Measurements from ENCODE around the gene AP1S1. TPM values are rescaled to one million over a fixed set of nuclear protein-coding genes. Genes with fewer than 3 reads are reported as not detected.

The AP1S1 gene
- total and polyA plus RNA-seq, 7 experiments from 2014 or later, result 3.3 to 39.4 (median 7.0) TPM

Small RNA genes lying within 50 kb of the gene (microRNA-seq; reads per million reads assigned to microRNA genes)
- gene MIR4653 (ENCODE audit: borderline microRNAs expressed), result not detected

Other genes starting within 250 kb of the AP1S1 start
- gene MUC3A, start 204.9 kb upstream of the AP1S1 start, total RNA-seq, result not detected
- gene MUC3A, start 204.9 kb upstream of the AP1S1 start, polyA plus RNA-seq, result not detected
- gene MUC12, start 184.9 kb upstream of the AP1S1 start, total RNA-seq, result not detected
- not detected for gene MUC12, start 184.9 kb upstream of the AP1S1 start, polyA plus RNA-seq
- gene MUC17, start 134.4 kb upstream of the AP1S1 start, total RNA-seq, result not detected
- gene MUC17, start 134.4 kb upstream of the AP1S1 start, polyA plus RNA-seq, result not detected
- gene TRIM56, start 69.0 kb upstream of the AP1S1 start, total RNA-seq, result 10 to 100 TPM; 49.6 to 72.3 (median 68.0) TPM
- 10 to 100 TPM in 1 of 2 donors, 1 to 10 TPM in 1; 5.3 to 17.0 TPM for gene TRIM56, start 69.0 kb upstream of the AP1S1 start, polyA plus RNA-seq
- gene SERPINE1, start 27.4 kb upstream of the AP1S1 start, total RNA-seq, result under 1 TPM in 3 of 5 experiments, not detected in 2; 0.08 to 0.56 (median 0.36) TPM
- not detected for gene SERPINE1, start 27.4 kb upstream of the AP1S1 start, polyA plus RNA-seq
- gene VGF, start 11.1 kb downstream of the AP1S1 start, total RNA-seq, result under 1 TPM in 1 of 5 experiments, not detected in 4; 0.19 TPM
- gene VGF, start 11.1 kb downstream of the AP1S1 start, polyA plus RNA-seq, result not detected
- gene NAT16, start 25.8 kb downstream of the AP1S1 start, total RNA-seq, result not detected
- gene NAT16, start 25.8 kb downstream of the AP1S1 start, polyA plus RNA-seq, result not detected
- gene MOGAT3, start 46.6 kb downstream of the AP1S1 start, total RNA-seq, result not detected
- gene MOGAT3, start 46.6 kb downstream of the AP1S1 start, polyA plus RNA-seq, result not detected
- gene PLOD3, start 63.1 kb downstream of the AP1S1 start, total RNA-seq, result 10 to 100 TPM; 18.5 to 88.4 (median 44.2) TPM
- gene PLOD3, start 63.1 kb downstream of the AP1S1 start, polyA plus RNA-seq, result 10 to 100 TPM; 15.7 to 25.4 TPM
- 10 to 100 TPM; 32.1 to 72.1 (median 37.6) TPM for gene ZNHIT1, start 63.7 kb downstream of the AP1S1 start, total RNA-seq
- gene ZNHIT1, start 63.7 kb downstream of the AP1S1 start, polyA plus RNA-seq, result 10 to 100 TPM; 39.9 to 57.3 TPM
- gene CLDN15, start 83.3 kb downstream of the AP1S1 start, total RNA-seq, result 10 to 100 TPM; 22.9 to 58.6 (median 27.4) TPM
- 1 to 10 TPM in 1 of 2 donors, under 1 TPM in 1; 0.51 to 3.3 TPM for gene CLDN15, start 83.3 kb downstream of the AP1S1 start, polyA plus RNA-seq
- 100 to 1,000 TPM in 4 of 5 experiments, 10 to 100 TPM in 1; 79.8 to 121 (median 107) TPM for gene FIS1, start 90.6 kb downstream of the AP1S1 start, total RNA-seq
- gene FIS1, start 90.6 kb downstream of the AP1S1 start, polyA plus RNA-seq, result 100 to 1,000 TPM; 234 to 253 TPM
- 1 to 10 TPM; 3.7 to 7.4 (median 4.8) TPM for gene IFT22, start 167.3 kb downstream of the AP1S1 start, total RNA-seq
- 10 to 100 TPM in 1 of 2 donors, 1 to 10 TPM in 1; 6.7 to 12.3 TPM for gene IFT22, start 167.3 kb downstream of the AP1S1 start, polyA plus RNA-seq
- under 1 TPM in 1 of 5 experiments, not detected in 4; 0.24 TPM for gene COL26A1, start 208.4 kb downstream of the AP1S1 start, total RNA-seq
- gene COL26A1, start 208.4 kb downstream of the AP1S1 start, polyA plus RNA-seq, result not detected